HepG2 (cell line): ENCODE results near the gene BAZ1B. TPM values are rescaled to one million over a fixed set of nuclear protein-coding genes. Genes with fewer than 3 reads are reported as not detected.

ENCODE experiments used
- ADNP ChIP-seq: sonication (generic); formaldehyde crosslinking; IDR thresholded peaks from 2 replicates; pipeline ENCODE4 v1.4.0; 2020; ENCODE audit warnings: missing genetic modification reagents
- BCL6 ChIP-seq: IDR thresholded peaks from 2 replicates; pipeline ENCODE4 v1.6.1; 2016; ENCODE audit warnings: missing genetic modification reagents, missing compliant biosample characterization
- CBX1 ChIP-seq: IDR thresholded peaks from one replicate; pipeline ENCODE4 v1.6.1; 2016; ENCODE audit warnings: antibody characterized with exemption, low read depth
- HMG20B ChIP-seq: conservative IDR thresholded peaks from 2 replicates; pipeline ENCODE4 v1.6.1; 2016; ENCODE audit warnings: missing genetic modification reagents, missing compliant biosample characterization
- JUND ChIP-seq: sonication (generic); formaldehyde crosslinking; IDR thresholded peaks from 2 replicates; pipeline ENCODE4 v1.8.0; 2022; ENCODE audit warnings: mild to moderate bottlenecking, missing genetic modification reagents
- NFATC3 ChIP-seq: sonication (generic); formaldehyde crosslinking; IDR thresholded peaks from 2 replicates; pipeline ENCODE4 v1.5.1; 2020; ENCODE audit warnings: mild to moderate bottlenecking, missing genetic modification reagents
- NFRKB ChIP-seq: fragments of 450-650 bp; IDR thresholded peaks from 2 replicates; pipeline ENCODE4 v1.6.1; 2017
- RFX1 ChIP-seq: fragments of 450-650 bp; IDR thresholded peaks from 2 replicates; pipeline ENCODE4 v1.6.1; 2017
- RFX5 ChIP-seq: IDR thresholded peaks from 2 replicates; pipeline ENCODE4 v1.6.1; 2011; ENCODE audit warnings: low read depth, low read length, improper control_type of control experiment
- SKI ChIP-seq: fragments of 450-650 bp; IDR thresholded peaks from one replicate; pipeline ENCODE4 v1.6.1; 2018; ENCODE audit warnings: mild to moderate bottlenecking; ENCODE audit not compliant: partially characterized antibody
- SMAD3 ChIP-seq: sonication (generic); formaldehyde crosslinking; IDR thresholded peaks from 2 replicates; pipeline ENCODE4 v1.4.0; 2020; ENCODE audit warnings: missing genetic modification reagents
- STAT5B ChIP-seq: sonication (generic); formaldehyde crosslinking; IDR thresholded peaks from 2 replicates; pipeline ENCODE4 v1.4.0; 2020; ENCODE audit warnings: missing genetic modification reagents
- ZFP1 ChIP-seq: IDR thresholded peaks from 2 replicates; pipeline ENCODE4 v1.6.1; 2016
- ZFP36 ChIP-seq: fragments of 150-350 bp; IDR thresholded peaks from 2 replicates; pipeline ENCODE4 v1.6.1; 2018; ENCODE audit warnings: borderline replicate concordance, low read length, low read depth; ENCODE audit not compliant: partially characterized antibody
- ZNF205 ChIP-seq: IDR thresholded peaks from 2 replicates; pipeline ENCODE4 v1.6.1; 2018; ENCODE audit warnings: missing biosample characterization, missing genetic modification reagents
- ZNF317 ChIP-seq: sonication (generic); formaldehyde crosslinking; IDR thresholded peaks from 2 replicates; pipeline ENCODE4 v1.5.0; 2020; ENCODE audit warnings: mild to moderate bottlenecking, missing genetic modification reagents
- ZNF468 ChIP-seq: sonication (generic); formaldehyde crosslinking; IDR thresholded peaks from 2 replicates; pipeline ENCODE4 v1.8.0; 2022; ENCODE audit warnings: mild to moderate bottlenecking, moderate library complexity, missing genetic modification reagents
- ZNF678 ChIP-seq: sonication (generic); formaldehyde crosslinking; IDR thresholded peaks from 2 replicates; pipeline ENCODE4 v1.4.0; 2020; ENCODE audit warnings: mild to moderate bottlenecking, missing genetic modification reagents
- ZNF772 ChIP-seq: sonication (generic); formaldehyde crosslinking; IDR thresholded peaks from 2 replicates; pipeline ENCODE4 v1.5.0; 2020; ENCODE audit warnings: mild to moderate bottlenecking, missing genetic modification reagents
- polyA plus RNA-seq, 8 experiments: library from polyadenylated mRNA; depleted of rRNA in 3 of 8; stranded (reverse) in 7 of 8; unstranded in 1 of 8; fragments of >200 nt; fragmentation: Illumina TruSeq in 4 of 8; extraction: Trizol in 4 of 8; gene quantifications; 2 replicates each; pipeline versions ENCODE4 v1.2.1 to v1.2.3, GENCODE V29; 2011 to 2016; ENCODE audit warnings: low read depth in 4 of 8, missing spikeins in 1 of 8, mixed read lengths in 1 of 8; ENCODE audit not compliant: insufficient read depth in 1 of 8
- total RNA-seq, 5 experiments: library from RNA; depleted of rRNA; stranded (reverse); fragments of >200 nt; fragmentation: Illumina TruSeq; extraction: Trizol; gene quantifications; 2 replicates each; pipeline ENCODE4 v1.2.3, GENCODE V29; 2016; ENCODE audit warnings: low read depth in 1 of 5
- TF ChIP-seq, protein P1 (sequence below): IDR thresholded peaks from 2 replicates; pipeline ENCODE4 v1.6.1; 2018; ENCODE audit warnings: missing genetic modification reagents, mild to moderate bottlenecking, missing compliant biosample characterization
- TF ChIP-seq, protein P2 (sequence below): sonication (generic); formaldehyde crosslinking; IDR thresholded peaks from 2 replicates; pipeline ENCODE4 v1.8.1; 2023; ENCODE audit warnings: missing genetic modification reagents, mild to moderate bottlenecking, borderline replicate concordance
- TF ChIP-seq, protein P3 (sequence below): sonication (generic); formaldehyde crosslinking; conservative IDR thresholded peaks from 2 replicates; pipeline ENCODE4 v1.8.1; 2023; ENCODE audit warnings: missing genetic modification reagents
- TF ChIP-seq, protein P4 (sequence below): sonication (generic); formaldehyde crosslinking; IDR thresholded peaks from 2 replicates; pipeline ENCODE4 v1.5.0; 2020; ENCODE audit warnings: missing genetic modification reagents, mild to moderate bottlenecking, borderline replicate concordance
- TF ChIP-seq, protein P5 (sequence below): sonication (generic); formaldehyde crosslinking; IDR thresholded peaks from 2 replicates; pipeline ENCODE4 v1.4.0; 2020; ENCODE audit warnings: missing genetic modification reagents
- TF ChIP-seq, protein P6 (sequence below): IDR thresholded peaks from 2 replicates; pipeline ENCODE4 v1.6.1; 2016; ENCODE audit warnings: low read depth, control low read depth

BAZ1B gene
- total and polyA plus RNA-seq, 2 of the 13 experiments (the other 11 are each of a cell fraction or from before 2014, with no cell fraction given) = 18.6 to 69.4 TPM

DNA sequence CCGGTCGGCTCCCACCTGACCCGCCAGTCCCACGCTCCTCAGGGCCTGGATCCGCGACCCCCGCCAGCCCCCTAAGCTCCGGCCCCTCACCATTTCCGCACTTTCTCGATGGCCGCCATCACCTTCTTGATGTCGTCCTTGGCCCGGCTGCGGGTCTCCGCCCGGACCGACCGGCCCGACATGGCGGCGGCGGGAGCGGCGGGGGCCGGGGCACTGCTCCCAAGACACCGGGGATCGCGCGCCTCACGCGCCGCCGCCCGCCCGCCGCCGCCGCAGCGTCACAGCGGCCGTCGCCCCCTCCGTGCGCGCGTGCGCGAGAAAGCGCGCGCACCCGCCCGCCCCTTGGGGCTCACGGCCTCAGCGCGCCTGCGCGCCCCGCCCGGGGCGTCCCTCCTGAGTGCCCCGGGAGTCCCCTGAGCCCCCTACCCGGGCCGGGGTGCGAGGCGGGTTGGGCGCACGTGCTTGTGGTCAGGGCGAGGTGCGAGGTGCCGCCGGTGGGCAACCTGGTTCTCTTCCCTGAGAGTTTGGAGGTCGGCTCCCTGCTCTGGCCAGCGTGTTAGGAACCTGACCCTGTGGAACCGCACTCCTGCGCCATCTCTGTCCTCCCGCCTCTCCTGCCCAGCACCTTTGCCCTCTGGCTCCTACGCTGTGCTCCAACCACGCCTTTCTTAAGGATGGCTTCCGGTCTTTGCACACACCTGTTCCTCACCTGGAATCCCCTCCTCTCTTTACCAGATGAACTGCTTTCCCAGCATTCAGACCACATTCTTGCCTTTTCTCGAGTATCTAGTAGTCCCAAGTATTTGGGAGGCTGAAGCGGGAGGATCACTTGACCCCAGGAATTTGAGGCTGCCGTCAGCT lies 35.5 kb upstream of the BAZ1B start, which contains the start of gene BCL7B (continued):
- 0 out of 2 replicates have a peak, but pooled peaks have one; percentile 88 for TF ChIP-seq ZNF678
- 0 out of 2 replicates have a peak, but pooled peaks have one; percentile 21 for TF ChIP-seq HMG20B
- peak; percentile 76 for TF ChIP-seq ADNP
- no peak for TF ChIP-seq CBX1
- TF ChIP-seq SMAD3 (CRISPR knock-in tag) = no peak
- no peak for TF ChIP-seq RFX5
- no peak for TF ChIP-seq ZNF468 (CRISPR knock-in tag)
- TF ChIP-seq JUND = peak; percentile 62
- no peak for TF ChIP-seq SKI
- no peak for TF ChIP-seq ZFP1 (CRISPR knock-in tag)
- TF ChIP-seq NFATC3 (CRISPR knock-in tag) = no peak
- TF ChIP-seq RFX1 = no peak
- TF ChIP-seq ZFP36 = no peak
- TF ChIP-seq, protein P1, sequence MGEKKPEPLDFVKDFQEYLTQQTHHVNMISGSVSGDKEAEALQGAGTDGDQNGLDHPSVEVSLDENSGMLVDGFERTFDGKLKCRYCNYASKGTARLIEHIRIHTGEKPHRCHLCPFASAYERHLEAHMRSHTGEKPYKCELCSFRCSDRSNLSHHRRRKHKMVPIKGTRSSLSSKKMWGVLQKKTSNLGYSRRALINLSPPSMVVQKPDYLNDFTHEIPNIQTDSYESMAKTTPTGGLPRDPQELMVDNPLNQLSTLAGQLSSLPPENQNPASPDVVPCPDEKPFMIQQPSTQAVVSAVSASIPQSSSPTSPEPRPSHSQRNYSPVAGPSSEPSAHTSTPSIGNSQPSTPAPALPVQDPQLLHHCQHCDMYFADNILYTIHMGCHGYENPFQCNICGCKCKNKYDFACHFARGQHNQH (CRISPR knock-in tag) = peak; percentile 71
- TF ChIP-seq ZNF317 (CRISPR knock-in tag) = peak; percentile 76
- TF ChIP-seq, protein P2, sequence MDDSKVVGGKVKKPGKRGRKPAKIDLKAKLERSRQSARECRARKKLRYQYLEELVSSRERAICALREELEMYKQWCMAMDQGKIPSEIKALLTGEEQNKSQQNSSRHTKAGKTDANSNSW = peak; percentile 80; the same call in 1 of the 2 replicates
- peak; percentile 30; the same call in 1 of the 2 replicates for TF ChIP-seq STAT5B (CRISPR knock-in tag)
- TF ChIP-seq, protein P3, sequence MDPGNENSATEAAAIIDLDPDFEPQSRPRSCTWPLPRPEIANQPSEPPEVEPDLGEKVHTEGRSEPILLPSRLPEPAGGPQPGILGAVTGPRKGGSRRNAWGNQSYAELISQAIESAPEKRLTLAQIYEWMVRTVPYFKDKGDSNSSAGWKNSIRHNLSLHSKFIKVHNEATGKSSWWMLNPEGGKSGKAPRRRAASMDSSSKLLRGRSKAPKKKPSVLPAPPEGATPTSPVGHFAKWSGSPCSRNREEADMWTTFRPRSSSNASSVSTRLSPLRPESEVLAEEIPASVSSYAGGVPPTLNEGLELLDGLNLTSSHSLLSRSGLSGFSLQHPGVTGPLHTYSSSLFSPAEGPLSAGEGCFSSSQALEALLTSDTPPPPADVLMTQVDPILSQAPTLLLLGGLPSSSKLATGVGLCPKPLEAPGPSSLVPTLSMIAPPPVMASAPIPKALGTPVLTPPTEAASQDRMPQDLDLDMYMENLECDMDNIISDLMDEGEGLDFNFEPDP (CRISPR knock-in tag) = peak; percentile 100
- TF ChIP-seq BCL6 = peak; percentile 33; the same call in 1 of the 2 replicates
- peak; percentile 68; the same call in 1 of the 2 replicates for TF ChIP-seq ZNF205
- TF ChIP-seq, protein P4, sequence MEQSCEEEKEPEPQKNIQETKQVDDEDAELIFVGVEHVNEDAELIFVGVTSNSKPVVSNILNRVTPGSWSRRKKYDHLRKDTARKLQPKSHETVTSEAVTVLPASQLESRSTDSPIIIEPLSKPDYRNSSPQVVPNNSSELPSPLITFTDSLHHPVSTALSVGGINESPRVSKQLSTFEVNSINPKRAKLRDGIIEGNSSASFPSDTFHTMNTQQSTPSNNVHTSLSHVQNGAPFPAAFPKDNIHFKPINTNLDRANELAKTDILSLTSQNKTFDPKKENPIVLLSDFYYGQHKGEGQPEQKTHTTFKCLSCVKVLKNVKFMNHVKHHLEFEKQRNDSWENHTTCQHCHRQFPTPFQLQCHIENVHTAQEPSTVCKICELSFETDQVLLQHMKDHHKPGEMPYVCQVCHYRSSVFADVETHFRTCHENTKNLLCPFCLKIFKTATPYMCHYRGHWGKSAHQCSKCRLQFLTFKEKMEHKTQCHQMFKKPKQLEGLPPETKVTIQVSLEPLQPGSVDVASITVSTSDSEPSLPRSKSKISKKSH (CRISPR knock-in tag) = peak; percentile 98
- TF ChIP-seq, protein P5, sequence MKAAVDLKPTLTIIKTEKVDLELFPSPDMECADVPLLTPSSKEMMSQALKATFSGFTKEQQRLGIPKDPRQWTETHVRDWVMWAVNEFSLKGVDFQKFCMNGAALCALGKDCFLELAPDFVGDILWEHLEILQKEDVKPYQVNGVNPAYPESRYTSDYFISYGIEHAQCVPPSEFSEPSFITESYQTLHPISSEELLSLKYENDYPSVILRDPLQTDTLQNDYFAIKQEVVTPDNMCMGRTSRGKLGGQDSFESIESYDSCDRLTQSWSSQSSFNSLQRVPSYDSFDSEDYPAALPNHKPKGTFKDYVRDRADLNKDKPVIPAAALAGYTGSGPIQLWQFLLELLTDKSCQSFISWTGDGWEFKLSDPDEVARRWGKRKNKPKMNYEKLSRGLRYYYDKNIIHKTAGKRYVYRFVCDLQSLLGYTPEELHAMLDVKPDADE (CRISPR knock-in tag) = peak; percentile 84; the same call in 1 of the 2 replicates
- TF ChIP-seq, protein P6, sequence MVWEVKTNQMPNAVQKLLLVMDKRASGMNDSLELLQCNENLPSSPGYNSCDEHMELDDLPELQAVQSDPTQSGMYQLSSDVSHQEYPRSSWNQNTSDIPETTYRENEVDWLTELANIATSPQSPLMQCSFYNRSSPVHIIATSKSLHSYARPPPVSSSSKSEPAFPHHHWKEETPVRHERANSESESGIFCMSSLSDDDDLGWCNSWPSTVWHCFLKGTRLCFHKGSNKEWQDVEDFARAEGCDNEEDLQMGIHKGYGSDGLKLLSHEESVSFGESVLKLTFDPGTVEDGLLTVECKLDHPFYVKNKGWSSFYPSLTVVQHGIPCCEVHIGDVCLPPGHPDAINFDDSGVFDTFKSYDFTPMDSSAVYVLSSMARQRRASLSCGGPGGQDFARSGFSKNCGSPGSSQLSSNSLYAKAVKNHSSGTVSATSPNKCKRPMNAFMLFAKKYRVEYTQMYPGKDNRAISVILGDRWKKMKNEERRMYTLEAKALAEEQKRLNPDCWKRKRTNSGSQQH = peak; percentile 28; the same call in 1 of the 2 replicates
- TF ChIP-seq ZNF772 = peak; percentile 99
- no peak for TF ChIP-seq NFRKB
